GM19395 (cell line): Measurements from ENCODE around the gene MXRA7.

Experiments
- ATAC-seq: cut with Tn5 transposase; IDR thresholded peaks from one replicate; pipeline ENCODE4 v1.9.1; 2021; ENCODE audit warnings: mild to moderate bottlenecking, moderate library complexity; ENCODE audit not compliant: unreplicated experiment

MXRA7 gene

DNA sequence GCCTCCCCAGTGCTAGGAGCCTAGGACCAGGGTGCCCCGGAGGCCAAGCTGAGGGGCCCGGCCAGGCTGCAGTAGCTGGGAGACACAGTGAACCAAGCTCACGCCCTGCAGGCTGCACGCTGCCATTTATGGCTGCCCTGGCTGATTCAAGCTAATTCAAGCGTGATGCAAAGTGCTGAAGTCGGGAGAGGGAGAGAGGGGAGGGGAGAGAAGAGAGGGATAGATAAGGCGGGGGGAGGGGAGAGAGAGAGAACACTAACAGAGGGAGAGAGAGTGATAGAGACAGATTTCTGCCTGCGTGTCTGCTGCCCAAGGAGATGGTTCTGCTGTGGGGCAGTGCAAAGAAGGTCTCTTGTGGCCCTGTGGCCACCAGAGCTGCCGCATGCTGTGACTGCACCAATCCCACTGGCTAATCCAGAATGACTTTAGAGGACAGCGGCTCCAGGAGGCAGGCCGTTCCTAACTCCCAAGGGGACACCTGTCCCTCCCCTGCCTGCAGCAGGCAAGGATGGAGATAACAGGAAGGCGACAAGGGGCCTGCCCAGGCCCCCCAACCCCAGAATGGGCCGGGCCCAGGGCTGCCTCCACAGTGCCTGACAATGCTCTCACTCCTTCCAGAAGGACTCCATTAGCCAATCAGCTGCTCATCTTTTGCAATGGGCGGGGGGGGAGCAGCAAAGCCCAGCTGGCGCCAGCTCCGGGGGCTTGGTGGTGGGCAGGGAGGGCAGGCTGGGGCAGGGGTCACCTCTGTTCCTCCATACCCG lies 12.9 kb downstream of the MXRA7 start:
- ATAC-seq, result no peak

DNA sequence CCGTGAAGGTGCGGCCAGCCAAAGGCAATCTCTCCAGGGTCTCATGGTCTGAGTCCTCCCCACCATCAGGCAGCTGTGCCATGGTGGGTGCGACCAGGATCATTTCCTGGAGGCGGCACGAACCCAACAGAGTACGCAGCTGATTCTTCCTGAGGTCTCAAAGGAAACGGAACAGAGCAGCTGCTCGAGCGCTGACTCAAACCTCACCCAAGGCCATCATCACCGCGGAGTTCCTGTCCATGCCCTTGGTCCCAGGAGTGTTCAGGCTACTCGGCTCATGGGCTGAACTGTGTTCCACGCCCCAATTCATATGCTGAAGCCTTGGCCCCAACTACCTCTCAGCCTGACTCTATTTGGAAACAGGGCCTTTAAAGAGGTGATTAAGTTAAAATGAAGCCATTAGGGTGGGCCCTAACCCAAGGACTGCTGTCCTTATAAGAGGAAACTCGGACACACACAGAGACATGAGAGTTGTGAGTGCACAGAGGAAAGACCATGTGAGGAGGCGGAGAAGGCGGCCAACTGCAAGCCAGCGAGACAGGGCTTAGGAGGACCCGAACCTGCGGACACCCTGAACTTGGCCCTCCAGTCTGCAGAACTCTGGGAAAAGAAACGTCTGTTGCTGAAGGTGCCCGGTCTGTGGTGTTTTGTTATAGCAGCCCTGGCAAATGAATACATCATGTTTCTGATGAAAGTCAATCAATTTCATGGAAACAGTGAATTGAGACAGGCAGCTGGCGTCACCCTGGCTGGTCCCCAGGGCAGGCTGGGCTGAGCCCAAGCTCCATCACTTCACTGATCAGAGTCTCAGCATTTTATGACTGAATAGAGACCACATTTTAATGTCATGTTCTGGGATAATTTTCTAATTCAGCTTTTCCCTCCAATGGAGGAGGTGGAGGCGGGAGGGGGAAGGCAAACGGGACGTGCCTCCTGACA lies 13.7 kb downstream of the MXRA7 start:
- ATAC-seq, result peak; percentile 67

DNA sequence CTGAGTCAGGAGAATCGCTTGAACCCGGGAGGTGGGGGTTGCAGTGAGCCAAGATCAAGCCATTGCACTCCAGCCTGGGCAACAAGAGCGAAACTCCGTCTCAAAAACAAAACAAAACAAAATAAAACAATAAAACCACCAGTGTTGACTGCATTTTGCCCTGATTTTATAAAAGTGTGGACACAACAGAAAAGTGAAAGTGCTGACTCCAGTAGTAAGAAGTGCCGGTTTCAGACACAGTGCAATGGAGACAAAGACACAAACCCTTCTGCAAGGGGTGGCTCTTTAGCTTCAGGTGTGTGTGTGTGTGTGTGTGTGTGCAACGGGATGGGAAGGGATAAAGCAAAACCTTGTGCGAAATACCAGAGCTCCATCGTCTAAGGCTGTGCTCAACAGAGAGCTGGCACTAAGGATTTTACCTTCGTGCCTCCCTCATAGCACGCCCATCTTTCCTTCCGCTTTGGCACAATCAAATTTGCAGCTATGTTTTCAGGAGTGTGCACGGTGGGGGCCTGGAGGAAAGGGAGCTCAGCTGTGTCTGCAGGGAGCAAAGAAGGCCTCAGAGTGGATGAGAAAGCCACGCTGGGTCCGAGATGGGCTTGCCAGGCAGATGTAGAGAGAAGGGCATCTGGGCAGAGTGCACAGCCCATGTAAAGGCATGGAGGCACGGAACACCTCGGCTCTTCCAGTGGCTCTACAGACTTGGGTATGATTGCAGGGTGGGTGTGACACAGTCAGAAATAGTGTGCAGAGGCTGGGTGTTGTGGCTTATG lies 15.5 kb downstream of the MXRA7 start:
- no peak for ATAC-seq

DNA sequence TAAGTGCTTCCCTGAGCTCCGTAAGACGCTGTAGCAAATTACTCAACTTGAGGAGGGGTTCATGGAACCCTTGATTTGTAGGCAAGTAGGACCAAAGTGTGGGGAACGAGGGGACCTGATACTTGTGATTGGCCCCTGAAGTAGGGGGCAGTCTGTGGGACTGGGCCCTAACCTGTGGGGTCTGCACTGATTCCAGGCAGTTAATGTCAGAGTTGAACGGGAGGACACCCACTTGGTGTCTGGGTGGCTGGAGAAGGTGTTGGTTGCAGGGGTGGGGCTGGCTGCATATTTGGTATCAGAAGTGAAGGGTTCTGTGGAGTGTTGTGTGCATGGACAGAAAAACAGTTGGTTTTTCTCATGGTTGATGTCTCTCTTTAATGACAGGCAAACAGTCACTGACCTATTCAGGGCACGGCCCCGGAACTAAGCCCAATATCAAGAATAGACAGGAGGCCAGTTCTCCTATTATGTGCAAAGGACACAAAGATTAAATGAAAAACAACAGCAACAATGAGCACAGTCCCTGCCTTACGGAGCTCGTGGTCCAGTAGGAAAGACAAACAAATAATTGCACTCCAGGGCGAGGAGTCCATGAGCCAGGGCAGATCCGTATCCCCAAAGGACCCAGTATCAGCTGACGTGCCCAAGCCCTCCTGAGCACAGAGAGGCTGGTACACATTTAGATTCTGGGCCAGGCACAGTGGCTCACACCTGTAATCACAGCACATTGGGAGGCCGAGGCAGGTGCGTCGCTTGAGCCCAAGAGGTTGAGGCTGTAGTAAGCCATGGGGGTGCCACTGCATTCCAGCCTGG lies 19.2 kb downstream of the MXRA7 start:
- no peak for ATAC-seq

DNA sequence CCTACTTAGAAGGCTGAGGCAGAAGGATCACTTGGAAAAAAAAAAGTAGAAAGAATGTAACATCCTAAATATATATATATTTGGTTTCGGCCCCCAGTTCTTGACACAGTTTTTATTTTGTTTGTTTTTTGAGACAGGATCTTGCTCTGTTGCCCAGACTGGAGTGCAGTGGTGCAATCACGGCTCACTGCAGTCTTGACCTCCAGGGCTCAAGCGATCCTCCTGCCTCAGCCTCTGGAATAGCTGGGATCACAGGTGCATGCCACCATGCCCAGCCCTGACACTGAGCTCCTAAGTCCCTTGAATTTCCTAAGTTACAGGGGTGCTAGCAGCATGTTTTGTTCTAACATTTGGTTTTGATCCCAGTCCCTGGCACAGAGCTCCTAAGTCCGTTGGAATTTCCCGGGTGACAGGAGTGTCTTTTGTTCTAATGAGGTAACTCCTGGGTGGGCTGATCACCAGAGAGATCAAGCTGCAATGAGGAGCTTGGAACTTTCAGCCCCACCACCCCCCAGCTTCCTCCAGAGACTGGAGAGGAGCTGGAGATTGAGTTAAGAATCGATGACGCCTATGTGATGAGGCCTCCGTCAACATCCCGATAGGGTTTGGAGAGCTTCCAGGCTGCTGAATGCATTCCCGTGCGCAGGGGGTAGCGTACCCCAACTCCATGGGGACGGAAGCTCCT lies 20.0 kb downstream of the MXRA7 start:
- no peak for ATAC-seq

DNA sequence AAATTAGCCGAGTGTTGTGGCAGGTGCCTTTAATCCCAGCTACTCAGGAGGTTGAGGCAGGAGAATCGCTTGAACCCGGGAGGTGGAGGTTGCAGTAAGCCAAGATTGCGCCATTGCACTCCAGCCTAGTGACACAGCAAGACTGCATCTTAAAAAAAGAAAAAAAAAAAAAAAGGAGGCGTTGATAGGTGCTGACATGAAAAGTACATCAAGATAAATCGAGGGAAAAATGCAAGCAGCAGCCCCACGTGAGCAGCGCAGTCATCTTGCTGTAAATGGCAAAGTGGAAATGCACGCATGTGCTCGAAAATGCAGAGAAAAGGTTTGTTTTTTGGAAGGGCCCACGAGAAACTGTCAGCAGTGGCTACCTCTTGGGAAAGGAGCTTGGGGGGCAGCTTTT lies 20.9 kb downstream of the MXRA7 start:
- ATAC-seq, result no peak

DNA sequence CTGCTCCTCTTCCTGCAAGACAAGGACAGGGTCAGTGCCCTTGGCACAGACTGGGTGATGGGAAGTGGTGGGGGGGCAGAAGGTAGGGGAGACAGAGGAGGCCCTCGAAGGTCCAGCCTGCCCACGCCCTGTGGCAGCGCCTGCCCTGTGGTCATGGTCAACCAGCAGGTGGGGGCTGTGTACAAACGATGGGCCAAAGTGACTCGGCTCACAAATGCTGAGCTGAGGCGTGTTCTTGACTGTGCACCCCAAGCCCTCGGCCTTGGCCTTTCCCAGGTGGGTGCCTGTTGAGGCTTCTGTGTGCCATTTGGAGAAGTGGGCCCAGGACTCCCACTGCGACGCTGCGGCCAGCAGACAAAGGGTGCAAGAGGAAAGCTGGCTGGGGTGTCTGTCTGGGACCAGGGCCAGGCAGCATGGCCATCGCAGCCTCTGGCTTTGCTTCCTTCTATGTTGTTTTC lies 22.6 kb downstream of the MXRA7 start:
- no peak for ATAC-seq

DNA sequence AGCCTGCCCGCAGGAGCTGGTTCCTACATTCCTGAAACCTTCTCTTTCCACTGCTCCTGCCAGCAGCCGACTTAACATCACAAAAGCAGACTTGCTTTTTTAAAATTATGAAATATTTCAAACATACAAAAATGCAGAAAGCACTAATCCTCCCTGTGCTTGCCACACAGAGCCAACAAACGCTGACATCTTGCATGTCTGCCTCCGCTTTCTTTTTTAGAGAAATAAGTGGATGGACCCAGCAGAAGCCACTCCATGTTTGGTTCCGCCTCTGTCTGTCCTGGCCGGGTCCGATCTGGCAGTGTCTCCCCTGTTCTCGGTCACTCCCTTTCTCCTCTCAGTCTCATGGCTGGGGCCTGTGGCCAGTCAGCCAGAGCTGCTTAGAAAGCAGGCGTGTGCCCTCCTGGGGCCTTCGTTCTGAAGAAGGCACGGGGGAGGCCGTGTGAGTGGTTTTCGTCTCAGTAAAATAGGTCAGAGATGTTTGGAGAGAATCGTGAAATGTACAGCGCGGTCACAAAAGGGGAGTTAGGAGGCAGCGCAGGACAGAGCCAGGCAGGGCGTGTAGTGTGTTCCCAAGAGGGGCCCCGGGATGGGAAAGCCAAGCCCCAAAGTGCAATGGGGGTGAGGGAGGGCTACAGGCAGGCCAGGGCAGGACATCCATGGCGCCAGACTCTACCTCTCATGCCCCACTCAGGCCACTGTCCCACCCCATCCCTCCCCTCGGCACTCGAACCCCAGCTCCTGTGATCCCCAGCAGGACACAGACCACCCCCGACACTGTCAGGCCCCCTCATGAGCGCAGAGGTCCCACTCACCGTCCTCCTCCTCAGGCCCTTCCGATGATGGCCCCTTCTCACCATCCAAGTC lies 23.2 kb downstream of the MXRA7 start:
- no peak for ATAC-seq

DNA sequence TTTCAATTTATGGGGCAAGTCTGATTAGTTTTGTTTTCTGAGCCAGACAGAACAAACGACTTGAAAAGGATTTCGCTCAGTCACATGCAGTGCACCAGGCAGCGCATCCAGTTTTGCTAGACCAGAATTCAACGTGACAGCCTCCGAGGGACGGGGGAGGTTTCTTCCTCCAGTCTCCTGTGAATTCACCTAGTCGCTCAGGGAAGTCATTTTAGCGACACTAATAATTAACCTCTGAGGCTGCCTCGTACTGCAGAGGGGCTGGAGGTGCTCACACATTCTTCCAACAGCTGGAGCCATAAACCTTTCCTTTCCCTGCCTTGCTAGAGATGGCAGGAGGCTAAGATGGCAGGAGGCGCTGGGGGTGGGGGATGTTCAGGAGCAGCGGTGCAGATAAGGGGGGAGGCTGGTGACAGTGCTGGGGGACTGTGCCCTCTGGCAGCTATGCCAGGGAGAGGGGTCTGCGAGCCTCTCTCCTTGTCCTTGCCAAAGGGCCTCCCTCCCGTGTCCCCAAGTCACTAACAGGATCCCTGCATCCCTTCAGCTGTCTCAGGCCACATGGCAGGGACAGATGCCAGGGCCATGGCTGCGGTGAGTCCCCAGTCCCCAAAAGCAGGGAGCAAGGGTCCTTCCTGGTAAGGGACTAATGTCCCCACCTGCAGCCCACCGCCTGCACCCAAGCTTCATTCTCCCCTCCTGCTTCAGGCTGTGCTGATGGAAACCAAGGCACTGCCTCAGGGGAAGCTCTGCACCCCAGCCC lies 24.0 kb downstream of the MXRA7 start:
- no peak for ATAC-seq

DNA sequence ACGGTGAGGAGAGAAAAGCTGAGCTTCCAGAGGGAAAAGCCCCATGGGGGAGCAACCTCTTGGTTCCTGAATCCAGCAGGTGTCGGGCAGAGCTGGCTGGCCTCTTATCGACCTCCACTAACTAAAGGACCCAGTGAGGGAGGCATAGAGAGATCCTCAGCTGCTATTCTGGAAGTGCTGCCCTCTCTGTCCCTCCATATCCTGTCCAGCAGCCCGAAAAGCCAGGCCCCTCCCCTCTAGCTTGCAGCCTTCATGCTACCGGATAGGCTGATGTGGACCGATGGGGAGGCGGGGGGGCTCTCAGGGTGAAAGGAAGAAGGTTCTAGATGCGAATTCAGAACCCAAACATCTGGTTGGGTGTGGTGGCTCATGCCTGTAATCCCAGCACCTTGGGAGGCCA lies 24.9 kb downstream of the MXRA7 start:
- ATAC-seq, result no peak

DNA sequence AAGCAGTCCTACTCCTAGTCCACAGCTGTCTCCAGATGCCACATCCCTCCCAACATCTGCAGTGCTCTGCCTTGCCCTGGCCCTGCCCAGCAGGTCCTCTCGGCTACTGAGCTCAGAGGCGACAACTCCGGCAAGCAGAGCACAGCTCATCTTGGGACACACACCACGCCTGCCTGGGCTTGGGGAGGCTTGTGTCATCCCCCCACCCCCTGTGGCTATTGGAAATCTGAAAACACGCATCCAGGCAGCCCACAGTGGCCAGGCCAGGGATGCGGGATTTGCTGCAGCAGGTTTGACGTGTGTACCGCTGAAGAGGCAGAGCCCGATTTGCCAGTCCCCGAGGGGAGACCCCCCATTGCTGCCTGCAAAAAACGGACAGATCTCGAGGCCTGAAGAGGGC lies 25.4 kb downstream of the MXRA7 start:
- no peak for ATAC-seq

DNA sequence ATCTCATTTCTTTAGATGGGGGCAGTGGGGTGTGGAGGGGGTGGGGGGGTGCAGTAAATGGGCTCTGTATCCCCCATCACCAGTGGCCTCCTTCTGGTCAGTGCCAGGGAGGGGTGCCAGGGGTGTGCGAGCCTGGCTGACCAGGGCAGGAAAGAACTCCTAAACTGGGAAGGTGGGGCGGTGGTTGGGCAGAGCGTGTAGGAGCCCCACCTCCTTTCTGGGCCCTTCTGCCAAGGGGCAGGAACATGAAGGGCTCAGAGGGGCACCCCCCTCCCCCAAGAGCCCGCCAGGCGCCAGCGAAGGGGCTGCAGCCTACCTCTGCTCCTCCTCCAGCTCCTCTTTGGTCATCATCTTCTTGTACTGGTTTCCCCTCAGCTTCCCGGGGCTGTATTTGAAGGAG lies 26.0 kb downstream of the MXRA7 start:
- no peak for ATAC-seq

DNA sequence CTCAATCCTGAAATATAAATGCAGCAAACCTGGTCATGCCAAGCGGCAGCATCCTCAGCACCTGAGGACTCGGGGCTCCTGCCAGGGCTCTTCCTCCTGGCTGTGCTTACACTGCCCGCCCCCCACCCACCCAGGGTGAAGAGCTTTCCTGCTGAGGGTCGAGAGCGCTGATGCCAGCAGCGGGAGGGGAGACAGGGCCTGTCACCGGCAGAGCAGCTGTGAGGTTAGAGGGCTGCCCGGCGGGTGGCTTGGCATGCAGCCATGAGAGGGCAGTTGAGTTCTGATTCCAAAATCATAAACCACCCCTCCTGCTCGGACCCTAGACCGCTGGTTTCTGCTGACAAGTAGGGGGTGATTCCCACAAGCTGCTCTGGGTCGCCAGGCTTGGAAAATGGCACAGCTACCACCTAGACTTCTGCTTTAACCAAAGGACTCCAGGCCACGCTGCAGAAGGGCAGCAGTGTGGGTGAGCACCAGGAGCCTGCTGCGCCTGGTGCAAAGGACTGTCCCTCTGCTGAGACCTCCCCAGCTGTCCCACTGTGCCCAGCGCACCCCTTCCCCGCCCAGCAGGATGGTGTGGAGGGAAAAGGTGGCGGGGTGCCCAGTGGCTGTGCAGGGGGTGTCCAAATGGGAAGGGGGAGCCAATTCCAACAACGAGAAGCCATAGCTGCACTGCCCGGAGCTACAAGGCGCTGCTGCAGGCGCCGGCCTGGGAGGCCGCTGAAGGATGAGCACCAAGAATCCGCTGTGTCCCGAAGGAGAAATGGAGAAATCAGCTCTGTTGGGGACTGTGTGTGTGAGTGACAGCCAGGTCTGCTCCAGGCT lies 26.6 kb downstream of the MXRA7 start:
- ATAC-seq, result no peak

DNA sequence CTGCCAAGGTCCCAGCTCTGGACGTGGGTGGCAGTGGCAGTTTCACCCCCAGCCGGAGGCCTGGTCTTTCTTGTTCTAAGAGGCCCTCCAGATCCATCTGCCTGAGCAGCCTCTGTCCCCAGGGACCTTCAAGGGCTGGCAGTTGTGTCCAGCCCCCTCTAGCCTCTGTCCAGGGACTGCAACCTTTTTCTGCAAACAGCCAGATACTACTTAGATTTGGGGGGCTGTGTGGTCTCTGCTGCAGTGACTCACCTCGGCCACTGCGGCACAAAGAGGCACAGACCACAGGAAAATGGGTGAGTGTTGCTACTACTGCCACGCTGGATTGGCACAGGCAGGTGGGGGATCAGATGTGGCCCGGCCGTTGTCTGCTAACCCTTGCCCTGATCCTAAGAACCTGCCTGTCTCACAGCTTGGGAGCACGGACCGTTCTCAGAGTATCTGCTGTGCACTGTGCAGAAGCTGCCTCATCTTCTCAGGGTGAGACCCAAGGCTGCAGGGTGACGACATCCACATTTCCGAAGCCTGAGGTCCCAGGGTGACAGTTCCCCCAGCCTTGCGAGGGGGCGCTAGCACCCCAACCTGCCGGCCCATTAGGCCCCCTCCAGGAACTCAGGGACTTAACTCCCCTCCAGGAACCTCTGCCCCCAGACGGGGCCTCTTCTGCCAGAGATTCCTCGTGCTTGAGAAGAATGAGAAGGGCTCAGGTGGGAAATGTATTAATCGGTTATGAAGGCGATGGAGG lies 27.6 kb downstream of the MXRA7 start:
- no peak for ATAC-seq

DNA sequence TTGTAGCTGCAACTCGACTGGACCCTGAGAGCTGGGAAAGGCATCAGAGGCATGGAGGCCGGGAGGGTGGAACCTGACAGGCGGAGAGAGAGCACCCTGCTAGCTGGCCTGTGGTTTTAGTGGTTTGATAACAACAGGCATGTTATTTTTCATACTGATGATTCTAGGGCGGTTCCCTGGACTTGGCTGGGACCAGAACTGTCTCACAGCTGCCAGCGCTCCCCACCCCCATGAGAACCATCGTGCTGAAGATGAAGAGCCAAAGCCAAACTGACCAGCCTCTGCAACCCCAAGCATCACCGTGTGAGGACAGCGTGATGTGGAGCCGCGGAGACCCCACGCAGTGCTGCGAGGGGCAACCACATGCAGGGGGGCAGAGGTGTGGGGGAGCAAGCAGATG lies 28.5 kb downstream of the MXRA7 start:
- no peak for ATAC-seq

DNA sequence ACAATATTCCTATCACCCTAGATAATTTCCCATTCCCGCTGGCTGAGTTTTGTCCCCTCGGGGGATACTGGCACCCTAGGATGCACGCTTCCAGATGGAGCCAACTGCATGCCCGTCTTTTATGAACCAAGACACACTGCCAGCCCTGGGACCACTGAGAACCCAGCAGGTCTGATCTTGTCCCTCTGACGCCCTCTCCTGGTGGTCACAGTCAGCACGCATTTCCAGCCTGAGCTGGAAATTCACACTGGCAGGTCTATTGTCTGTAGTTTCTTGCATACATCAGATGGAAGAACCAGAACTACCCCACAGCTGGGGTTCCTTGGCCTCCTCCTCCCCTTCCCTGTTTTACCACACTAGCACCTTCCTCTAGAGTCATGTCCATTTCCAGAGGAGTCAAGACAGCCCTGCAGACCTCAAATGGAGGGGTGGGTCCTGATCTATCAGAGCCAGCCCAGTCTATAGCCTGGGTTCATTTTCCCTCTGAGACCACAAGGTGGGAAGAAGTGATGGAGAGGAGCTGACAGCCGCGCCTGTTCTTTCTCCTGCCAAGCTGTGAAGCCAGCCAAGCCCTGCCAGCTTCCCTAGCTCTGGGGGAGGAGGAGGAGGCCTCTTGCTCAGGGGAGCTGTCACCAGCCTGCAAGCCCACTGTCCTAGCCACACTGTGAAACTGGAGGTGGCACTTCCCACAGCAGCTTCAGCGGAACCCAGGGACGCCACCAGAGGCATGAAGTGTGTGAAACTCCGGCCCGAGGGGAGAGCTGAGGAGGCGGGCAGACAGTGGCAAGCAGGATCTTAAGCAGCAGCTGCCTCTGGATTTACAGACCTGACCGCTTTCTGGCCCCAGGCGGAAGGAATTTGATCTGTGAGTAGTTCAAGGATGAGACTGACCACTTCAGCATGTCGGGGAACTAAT lies 29.3 kb downstream of the MXRA7 start:
- ATAC-seq, result no peak
